A549 (cell line): ENCODE data around the gene GOLPH3. TPM values are rescaled to one million over a fixed set of nuclear protein-coding genes. Genes with fewer than 3 reads are reported as not detected.

ENCODE experiments used
- ATAC-seq, 2 experiments: fragments of 200-7000 bp in 1 of 2; fragments of >200 bp in 1 of 2; cut with Nextera tagmentation in 1 of 2; cut with Tn5 transposase in 1 of 2; 3 replicates each; pipeline versions ENCODE4 v1.8.0 to v1.9.1; 2018 to 2020; ENCODE audit warnings: mild to moderate bottlenecking in 1 of 2, moderate library complexity in 1 of 2
- CTCF ChIA-PET: fragments of 300-600 bp; sonication (Branson Sonifier 250); formaldehyde crosslinking; extraction: SDS; loops from one replicate; lab custom pipeline; 2021; ENCODE audit warnings: antibody characterized with exemption, inconsistent platforms; lab: Yijun Ruan, JAX
- POLR2A ChIA-PET: fragments of 350-600 bp; formaldehyde crosslinking; extraction: SDS; loops from one replicate; lab custom pipeline; 2021; ENCODE audit warnings: antibody characterized with exemption, inconsistent platforms; lab: Yijun Ruan, JAX
- DNase-seq, 2 experiments: peaks; one replicate each; pipeline versions ENCODE4 v3.0.0 to v3.0.0-alpha.2; 2011 to 2016; ENCODE audit warnings: low read depth in 1 of 2, low spot score in 1 of 2
- FAIRE-seq: peaks from 2 replicates; lab custom pipeline; 2011; peaks lifted over from hg19 to GRCh38; lab: Jason Lieb, UNC
- H3K27ac ChIP-seq, 2 experiments: fragments of >200 bp; sonication (Bioruptor Twin); formaldehyde crosslinking; 3 replicates each; pipeline ENCODE4 v1.5.1; 2016 to 2017
- H3K4me1 ChIP-seq: fragments of >200 bp; sonication (Bioruptor Twin); formaldehyde crosslinking; 3 replicates; pipeline ENCODE4 v1.6.1; 2016
- H3K4me2 ChIP-seq: fragments of >200 bp; sonication (Bioruptor Twin); formaldehyde crosslinking; 3 replicates; pipeline ENCODE4 v1.6.1; 2016
- H3K4me3 ChIP-seq: fragments of >200 bp; sonication (Bioruptor Twin); formaldehyde crosslinking; 3 replicates; pipeline ENCODE4 v1.5.1; 2016
- H3K9me3 ChIP-seq: fragments of >200 bp; sonication (Bioruptor Twin); formaldehyde crosslinking; 3 replicates; pipeline ENCODE4 v1.6.1; 2016
- ATOH8 ChIP-seq: fragments of 250-450 bp; sonication (Bioruptor Pico); IDR thresholded peaks from 2 replicates; pipeline ENCODE4 v1.5.0; 2020; ENCODE audit warnings: low read depth, mild to moderate bottlenecking, moderate library complexity
- BCL3 ChIP-seq: fragments of >200 bp; sonication (Bioruptor Twin); formaldehyde crosslinking; IDR thresholded peaks from 3 replicates; pipeline ENCODE4 v1.6.1; 2016
- BHLHE40 ChIP-seq: IDR thresholded peaks from 2 replicates; pipeline ENCODE4 v1.6.1; 2012; ENCODE audit warnings: low read depth, low read length, inconsistent platforms
- CBX2 ChIP-seq: fragments of 200-600 bp; sonication (generic); IDR thresholded peaks from 2 replicates; pipeline ENCODE4 v1.6.1; 2016; ENCODE audit warnings: low read depth, mild to moderate bottlenecking, borderline replicate concordance
- CEBPB ChIP-seq, 2 experiments: fragments of >200 bp in 1 of 2; sonication (Bioruptor Twin) in 1 of 2; formaldehyde crosslinking in 1 of 2; IDR thresholded peaks; 2 replicates each; pipeline ENCODE4 v1.6.1; 2012 to 2016
- CHD4 ChIP-seq: fragments of 200-600 bp; sonication (generic); IDR thresholded peaks from 2 replicates; pipeline ENCODE4 v1.6.1; 2016; ENCODE audit warnings: antibody characterized with exemption, mild to moderate bottlenecking, borderline replicate concordance
- CTCF ChIP-seq: fragments of >200 bp; sonication (Bioruptor Twin); formaldehyde crosslinking; IDR thresholded peaks from 3 replicates; pipeline ENCODE4 v1.5.1; 2016
- EHF ChIP-seq: fragments of 250-450 bp; sonication (Bioruptor Pico); IDR thresholded peaks from 2 replicates; pipeline ENCODE4 v1.5.0; 2020; ENCODE audit warnings: mild to moderate bottlenecking
- EHMT2 ChIP-seq: fragments of 200-600 bp; sonication (generic); IDR thresholded peaks from 2 replicates; pipeline ENCODE4 v1.6.1; 2016; ENCODE audit warnings: antibody characterized with exemption, low read depth, mild to moderate bottlenecking, moderate library complexity
- ESRRA ChIP-seq: fragments of 150-350 bp; IDR thresholded peaks from 2 replicates; pipeline ENCODE4 v1.6.1; 2014; ENCODE audit warnings: mild to moderate bottlenecking, low read length, borderline replicate concordance
- FOSB ChIP-seq: fragments of 250-450 bp; sonication (Bioruptor Pico); IDR thresholded peaks from 2 replicates; pipeline ENCODE4 v1.5.0; 2020; ENCODE audit warnings: mild to moderate bottlenecking, moderate library complexity
- FOSL2 ChIP-seq, 2 experiments: fragments of 450-650 bp in 1 of 2; fragments of >200 bp in 1 of 2; sonication (Bioruptor Twin) in 1 of 2; formaldehyde crosslinking; IDR thresholded peaks; 2 replicates each; pipeline versions ENCODE4 v1.5.0 to v1.6.1; 2016 to 2020; ENCODE audit warnings: mild to moderate bottlenecking in 1 of 2, moderate library complexity in 1 of 2
- GATA3 ChIP-seq: IDR thresholded peaks from 2 replicates; pipeline ENCODE4 v1.6.1; 2012; ENCODE audit warnings: borderline replicate concordance
- HDAC2 ChIP-seq: fragments of 200-600 bp; sonication (generic); IDR thresholded peaks from 2 replicates; pipeline ENCODE4 v1.6.1; 2016
- HEYL ChIP-seq: fragments of 250-450 bp; sonication (Bioruptor Pico); IDR thresholded peaks from 2 replicates; pipeline ENCODE4 v1.8.0; 2021; ENCODE audit warnings: mild to moderate bottlenecking, moderate library complexity
- HMGXB4 ChIP-seq: fragments of 250-450 bp; sonication (Bioruptor Pico); IDR thresholded peaks from 2 replicates; pipeline ENCODE4 v1.5.0; 2021; ENCODE audit warnings: mild to moderate bottlenecking, moderate library complexity, borderline replicate concordance
- HOXB13 ChIP-seq: fragments of 250-450 bp; sonication (Bioruptor Pico); IDR thresholded peaks from 2 replicates; pipeline ENCODE4 v1.5.0; 2020; ENCODE audit warnings: low read depth, mild to moderate bottlenecking, moderate library complexity
- HOXB5 ChIP-seq: fragments of 250-450 bp; sonication (Bioruptor Pico); IDR thresholded peaks from 2 replicates; pipeline ENCODE4 v1.5.0; 2020; ENCODE audit warnings: mild to moderate bottlenecking, moderate library complexity
- JUNB ChIP-seq: fragments of >200 bp; sonication (Bioruptor Twin); formaldehyde crosslinking; IDR thresholded peaks from 2 replicates; pipeline ENCODE4 v1.6.1; 2016
- KDM1A ChIP-seq: fragments of 200-600 bp; sonication (generic); IDR thresholded peaks from 2 replicates; pipeline ENCODE4 v1.6.1; 2016; ENCODE audit warnings: low read depth, mild to moderate bottlenecking
- KDM5A ChIP-seq: fragments of 200-600 bp; sonication (generic); IDR thresholded peaks from 2 replicates; pipeline ENCODE4 v1.6.1; 2016; ENCODE audit warnings: antibody characterized with exemption, mild to moderate bottlenecking
- MYC ChIP-seq: IDR thresholded peaks from 2 replicates; pipeline ENCODE4 v1.6.1; 2012; ENCODE audit warnings: mild to moderate bottlenecking, inconsistent platforms, low read length, improper control_type of control experiment, borderline replicate concordance
- POLR2A ChIP-seq: IDR thresholded peaks from 2 replicates; pipeline ENCODE4 v1.6.1; 2012; ENCODE audit warnings: mild to moderate bottlenecking, low read length
- POLR2AphosphoS2 ChIP-seq: conservative IDR thresholded peaks from 2 replicates; pipeline ENCODE4 v1.6.1; 2012; ENCODE audit warnings: low read length, improper control_type of control experiment, inconsistent platforms
- RAD21 ChIP-seq, 2 experiments: fragments of >200 bp in 1 of 2; sonication (Bioruptor Twin) in 1 of 2; formaldehyde crosslinking in 1 of 2; IDR thresholded peaks in 1 of 2; conservative IDR thresholded peaks in 1 of 2; 2 replicates in 1 of 2; 3 replicates in 1 of 2; pipeline ENCODE4 v1.6.1; 2012 to 2018; ENCODE audit warnings: inconsistent platforms in 1 of 2
- RARB ChIP-seq: fragments of 250-450 bp; sonication (Bioruptor Pico); IDR thresholded peaks from 2 replicates; pipeline ENCODE4 v1.8.0; 2021; ENCODE audit warnings: mild to moderate bottlenecking, moderate library complexity
- RNF2 ChIP-seq: fragments of 200-600 bp; sonication (generic); IDR thresholded peaks from 2 replicates; pipeline ENCODE4 v1.6.1; 2016; ENCODE audit warnings: low read depth, mild to moderate bottlenecking, antibody characterized with exemption, moderate library complexity, borderline replicate concordance
- TP53 ChIP-seq: fragments of 250-450 bp; sonication (Bioruptor Pico); IDR thresholded peaks from 2 replicates; pipeline ENCODE4 v1.5.0; 2021; ENCODE audit warnings: mild to moderate bottlenecking, moderate library complexity
- ZFP36 ChIP-seq: fragments of 450-650 bp; IDR thresholded peaks from 2 replicates; pipeline ENCODE4 v1.6.1; 2014; ENCODE audit warnings: borderline replicate concordance; ENCODE audit not compliant: partially characterized antibody
- WGBS: methylation state at CpG from one replicate; pipeline ENCODE4 v1.1.6; 2017; ENCODE audit errors: missing lambda C conversion rate; 5-methylcytosine and 5-hydroxymethylcytosine counted together
- polyA plus RNA-seq, 4 experiments: library from polyadenylated mRNA; depleted of rRNA in 3 of 4; stranded (reverse); fragments of >200 nt; fragmentation: RNase III in 1 of 4; extraction: RNeasy Plus Mini Kit Qiagen cat#74134 plus additional on column Dnase treatment in 1 of 4; gene quantifications; 2 replicates in 3 of 4; 3 replicates in 1 of 4; pipeline ENCODE4 v1.2.3, GENCODE V29; 2011 to 2017

GOLPH3 gene
- polyA plus RNA-seq, 2 of the 4 experiments (the other 2 are of a cell fraction) = 57.8 to 78.7 TPM

- no peak for DNase-seq
- POLR2A ChIA-PET = no interaction called here
- Histone ChIP-seq H3K9me3 (no peaks in the 10 kb centered on the region), H3K4me2 (no peak overlapping the region), H3K27ac (no peak overlapping the region), H3K4me1 (peaks cover 7% of the 10 kb centered on the region; the same call in 2 of the 3 replicates)
- ATAC-seq = no peak
- WGBS = 77% methylated on average over 3 of the region's 3 CpGs
- no peak for FAIRE-seq
- TF ChIP-seq HDAC2 (no peak), RARB (CRISPR knock-in tag) (no peak), CBX2 (no peak), POLR2AphosphoS2 (no peak), HEYL (CRISPR knock-in tag) (no peak), FOSB (CRISPR knock-in tag) (no peak), CEBPB (IDR thresholded peaks at IDR 0.05) (no peak), GATA3 (no peak), MYC (no peak), HOXB5 (no peak), KDM1A (no peak), CHD4 (no peak), KDM5A (no peak), EHF (no peak), ATOH8 (no peak), BCL3 (no peak), HOXB13 (CRISPR knock-in tag) (no peak), POLR2A (no peak)
- TF ChIP-seq, all 56 proteins: peak for 0
- H3K4me3 ChIP-seq = no peak overlapping the region
- CTCF ChIA-PET = interaction anchor here (1.4 kb wide), 1 partner anchor 102 kb away, joined by 4 read pairs; no protein-coding TSS in a partner anchor
These were observed 43.3 kb downstream of the GOLPH3 start for GRCh38 chr5:32130865-32131264.

DNA sequence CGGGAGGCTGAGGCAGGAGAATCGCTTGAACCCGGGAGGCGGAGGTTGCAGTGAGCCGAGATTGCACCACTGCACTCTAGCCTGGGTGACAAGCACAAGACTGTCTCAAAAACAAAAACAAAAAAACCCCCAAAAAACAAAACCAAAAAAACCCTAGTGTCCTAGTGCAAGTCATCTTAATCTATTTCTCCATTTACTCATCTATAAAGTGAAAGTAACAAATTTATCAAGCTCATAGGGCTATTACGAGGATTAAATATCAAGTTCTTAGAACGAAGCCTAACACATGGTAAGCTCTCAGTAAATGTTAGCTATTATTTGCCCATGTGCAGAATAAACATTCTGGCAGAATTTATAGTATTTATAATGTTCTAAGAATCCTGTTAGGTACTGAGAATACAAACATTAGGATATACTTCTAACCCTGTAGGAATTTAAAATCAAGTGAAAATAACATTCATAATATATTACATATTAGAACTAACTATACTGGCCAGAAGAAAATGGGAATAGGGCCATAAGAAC, 45.0 kb downstream of the GOLPH3 start:
- no peak overlapping the region for H3K4me2 ChIP-seq
- TF ChIP-seq ATOH8 (no peak), ZFP36 (no peak), TP53 (CRISPR knock-in tag) (no peak), JUNB (no peak), EHF (no peak), HOXB5 (no peak), FOSL2 (IDR thresholded peaks at IDR 0.05) (no peak), FOSL2 (CRISPR knock-in tag; IDR thresholded peaks at IDR 0.05) (no peak), KDM1A (no peak), HMGXB4 (CRISPR knock-in tag) (no peak), EHMT2 (no peak), ESRRA (no peak), CTCF (no peak), BHLHE40 (no peak), CHD4 (no peak), RNF2 (no peak), POLR2AphosphoS2 (no peak), RAD21 (conservative IDR thresholded peaks at IDR 0.05 in 1 of 2, IDR thresholded peaks at IDR 0.05 in 1 of 2) (no peak), GATA3 (no peak)
- TF ChIP-seq, all 56 proteins: peak for 0
- Histone ChIP-seq H3K27ac (no peak overlapping the region), H3K4me1 (peaks cover 7% of the 10 kb centered on the region; the same call in 1 of the 3 replicates), H3K9me3 (no peaks in the 10 kb centered on the region), H3K4me3 (no peak overlapping the region)
- FAIRE-seq (no peak), DNase-seq (no peak), ATAC-seq (no peak)
- POLR2A ChIA-PET = no interaction called here
- WGBS = 83% methylated on average over 7 of the region's 7 CpGs
- CTCF ChIA-PET = interaction anchor here (0.7 kb wide), 1 partner anchor 17 kb away, joined by 4 read pairs; no protein-coding TSS in a partner anchor
